Activated CD4-positive, alpha-beta T cell treated with anti-CD3 and anti-CD28 coated beads, Interleukin-2, Interleukin-6, amounts not matched to agents 100 ng/mL and 50 ng/mL, durations not matched to agents 16 hours and 8 hours (primary cell): ENCODE measurements around the gene WNT5B.

Experiments
- DNase-seq: peaks from one replicate; pipeline ENCODE4 v3.0.0-alpha.2; 2020

WNT5B gene

GRCh38 chr12:1656902-1657301, 27.9 kb downstream of the WNT5B start:
- DNase-seq, result no peak

GRCh38 chr12:1657688-1658087, 28.7 kb downstream of the WNT5B start:
- DNase-seq, result no peak

- DNase-seq, result peak; percentile 28
Observed at GRCh38 chr12:1660304-1661187, 31.5 kb downstream of the WNT5B start.

- DNase-seq, result peak; percentile 88
Observed at GRCh38 chr12:1661553-1662335, 32.7 kb downstream of the WNT5B start.

- DNase-seq, result no peak
Observed at GRCh38 chr12:1662761-1663439, 33.9 kb downstream of the WNT5B start.

GRCh38 chr12:1663440-1664132, 34.6 kb downstream of the WNT5B start:
- no peak for DNase-seq

GRCh38 chr12:1665366-1665765, 36.3 kb downstream of the WNT5B start:
- DNase-seq, result no peak

- DNase-seq, result no peak
Observed at GRCh38 chr12:1666215-1666614, 37.2 kb downstream of the WNT5B start.

GRCh38 chr12:1666685-1667162, 37.7 kb downstream of the WNT5B start:
- DNase-seq, result no peak

GRCh38 chr12:1668833-1669543, 40.0 kb downstream of the WNT5B start:
- DNase-seq, result no peak

- no peak for DNase-seq
Observed at GRCh38 chr12:1670358-1671268, 41.6 kb downstream of the WNT5B start.

- no peak for DNase-seq
Observed at GRCh38 chr12:1676043-1676442, 47.0 kb downstream of the WNT5B start.

- no peak for DNase-seq
Observed at GRCh38 chr12:1680804-1681492, 51.9 kb downstream of the WNT5B start.

- DNase-seq, result no peak
Observed at GRCh38 chr12:1681493-1681807, 52.4 kb downstream of the WNT5B start.

- no peak for DNase-seq
Observed at GRCh38 chr12:1688086-1688710, 59.2 kb downstream of the WNT5B start.

- peak; percentile 97 for DNase-seq
Observed at GRCh38 chr12:1690578-1691122, 61.6 kb downstream of the WNT5B start, which contains the start of gene ADIPOR2. TSS of gene ADIPOR2 (plus strand) at chr12:1691070. CDS start at chr12:1754344, 63,274 bp downstream.

- peak; percentile 43 for DNase-seq
Observed at GRCh38 chr12:1691123-1692007, 62.3 kb downstream of the WNT5B start.

- no peak for DNase-seq
Observed at GRCh38 chr12:1692226-1692625, 63.2 kb downstream of the WNT5B start.
